Stimulated activated CD4-positive, alpha-beta T cell treated with anti-CD3 and anti-CD28 coated beads, Interleukin-2, amount 100 ng/mL, for 24 hours (primary cell): Measurements from ENCODE around the gene FNBP1.
"Not testable (repeated sequence)": the region's sequence is repeated elsewhere in the genome, so short reads cannot be mapped to it uniquely, and the experiment has no call there.

Source experiments
- DNase-seq, 2 donors: peaks; one replicate each; pipeline ENCODE4 v3.0.0-alpha.2; 2020

The FNBP1 gene

DNA sequence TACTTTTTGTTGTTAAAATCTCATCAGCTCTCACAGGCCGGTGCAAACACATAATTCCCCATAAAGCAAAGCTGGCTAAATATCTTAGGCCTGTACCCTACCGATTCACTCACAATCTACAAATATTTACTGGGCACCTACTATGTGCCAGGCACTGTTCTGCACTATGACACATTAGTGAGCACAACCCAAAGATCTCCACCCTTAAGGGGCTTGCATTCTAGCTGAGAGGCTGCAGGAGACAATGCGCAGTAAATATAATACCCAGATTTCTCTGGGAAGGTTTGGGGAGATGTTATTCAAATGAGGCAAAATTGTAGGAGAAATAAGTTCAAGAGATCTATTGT is 53.7 kb downstream of the FNBP1 start:
- DNase-seq: no peak

DNA sequence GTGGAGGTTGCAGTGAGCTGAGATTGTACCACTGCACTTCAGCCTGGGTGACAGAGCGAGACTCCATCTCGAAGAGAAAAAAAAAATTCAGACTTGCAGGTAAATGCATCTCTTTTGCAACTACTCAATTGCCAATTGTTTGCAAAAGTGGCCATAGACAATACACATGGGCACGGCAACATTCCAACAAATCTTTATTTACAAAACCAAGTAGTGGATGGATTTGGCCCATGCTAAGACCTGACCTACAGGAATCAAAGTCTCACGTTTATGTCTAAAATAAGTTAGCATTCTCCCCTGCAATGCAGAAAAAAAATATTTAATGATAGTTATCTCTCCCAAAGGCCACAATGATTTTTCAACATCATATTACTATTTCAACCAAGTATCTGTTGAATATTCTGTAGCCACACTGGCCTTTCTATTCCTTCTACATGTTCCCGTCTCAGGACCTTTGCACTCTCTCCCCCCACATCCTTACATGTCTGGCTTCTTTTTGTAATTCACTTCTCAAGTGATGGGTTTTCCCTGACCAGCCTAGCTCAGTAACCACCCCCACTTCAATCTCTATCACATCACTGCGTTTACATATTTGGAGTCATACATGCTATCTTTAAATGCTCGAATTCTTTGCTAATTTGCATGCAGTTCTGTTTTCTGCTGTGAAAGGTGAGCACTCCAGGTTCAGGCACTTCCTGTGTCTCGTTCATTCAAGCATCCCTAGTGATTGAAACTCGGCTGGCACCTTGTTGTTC is 54.2 kb downstream of the FNBP1 start:
- DNase-seq: no peak

DNA sequence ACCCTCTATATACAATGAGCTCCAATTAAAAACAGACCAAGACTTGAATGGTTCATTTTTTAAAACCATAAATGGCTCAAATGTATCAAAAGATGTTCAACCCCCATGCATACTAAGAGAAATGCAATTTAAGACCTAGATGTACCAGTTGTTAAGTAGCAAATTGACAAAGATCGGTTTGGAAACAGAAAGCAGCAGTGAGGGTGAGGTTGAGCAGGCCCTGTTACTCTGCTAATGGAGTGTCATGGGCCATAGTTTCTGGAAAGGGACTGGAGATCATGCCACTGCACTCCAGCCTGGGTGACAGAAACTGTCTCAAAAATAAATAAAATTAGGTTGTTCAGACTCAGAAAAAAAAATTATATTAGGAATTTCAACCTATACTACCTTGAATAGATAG is 55.0 kb downstream of the FNBP1 start:
- DNase-seq: no peak

DNA sequence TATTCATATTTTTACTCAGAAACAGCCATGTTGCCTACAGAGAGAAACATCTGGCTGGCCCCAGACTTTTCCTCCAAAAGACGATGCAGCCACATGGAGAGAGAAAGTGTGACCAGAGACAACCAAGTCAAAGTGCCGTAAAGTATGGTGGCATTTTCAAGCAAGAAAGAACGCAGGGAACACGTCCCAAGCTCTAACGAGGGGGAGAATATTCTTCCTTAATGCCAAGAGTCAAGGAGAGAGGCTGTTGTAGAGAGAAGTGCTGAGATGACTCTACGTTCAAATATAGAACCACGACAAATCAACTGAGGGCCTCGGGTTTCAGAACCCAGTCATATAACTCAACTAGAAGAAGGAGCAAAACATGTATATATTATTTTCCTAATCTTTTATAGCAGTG is 55.9 kb downstream of the FNBP1 start:
- DNase-seq: no peak

DNA sequence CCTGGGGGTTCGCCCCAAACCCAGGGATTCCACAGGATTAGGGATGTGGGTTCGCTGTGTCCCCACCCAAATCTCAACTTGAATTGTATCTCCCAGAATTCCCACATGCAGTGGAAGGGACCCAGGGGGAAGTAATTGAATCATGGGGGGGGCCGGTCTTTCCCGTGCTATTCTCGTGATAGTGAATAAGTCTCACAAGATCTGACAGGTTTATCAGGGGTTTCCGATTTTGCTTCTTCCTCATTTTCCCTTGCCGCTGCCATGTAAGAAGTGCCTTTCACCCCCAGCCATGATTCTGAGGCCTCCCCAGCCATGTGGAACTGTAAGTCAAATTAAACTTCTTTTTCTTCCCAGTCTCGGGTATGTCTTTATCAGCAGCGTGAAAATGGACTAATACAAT is 58.4 kb downstream of the FNBP1 start:
- not testable (repeated sequence) for DNase-seq

DNA sequence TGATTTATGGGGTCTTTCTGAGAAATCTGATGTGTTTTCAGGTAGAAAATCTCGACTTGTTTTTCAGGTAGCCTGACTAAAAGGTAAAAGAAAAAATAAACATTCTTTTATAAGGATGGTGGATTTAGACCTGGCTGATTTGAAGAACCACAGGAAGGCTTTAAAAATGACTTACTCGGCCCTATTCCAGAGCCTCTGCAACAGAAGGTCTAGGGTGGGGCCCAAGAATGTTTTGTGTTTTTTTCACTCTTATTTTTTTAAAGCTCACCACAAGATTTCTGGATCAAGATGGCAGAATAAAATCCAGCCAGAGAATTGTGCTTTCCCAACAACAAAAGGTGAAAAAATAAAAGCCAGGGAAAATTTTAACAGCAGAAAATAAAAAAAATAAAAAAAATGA is 59.1 kb downstream of the FNBP1 start:
- DNase-seq: no peak

DNA sequence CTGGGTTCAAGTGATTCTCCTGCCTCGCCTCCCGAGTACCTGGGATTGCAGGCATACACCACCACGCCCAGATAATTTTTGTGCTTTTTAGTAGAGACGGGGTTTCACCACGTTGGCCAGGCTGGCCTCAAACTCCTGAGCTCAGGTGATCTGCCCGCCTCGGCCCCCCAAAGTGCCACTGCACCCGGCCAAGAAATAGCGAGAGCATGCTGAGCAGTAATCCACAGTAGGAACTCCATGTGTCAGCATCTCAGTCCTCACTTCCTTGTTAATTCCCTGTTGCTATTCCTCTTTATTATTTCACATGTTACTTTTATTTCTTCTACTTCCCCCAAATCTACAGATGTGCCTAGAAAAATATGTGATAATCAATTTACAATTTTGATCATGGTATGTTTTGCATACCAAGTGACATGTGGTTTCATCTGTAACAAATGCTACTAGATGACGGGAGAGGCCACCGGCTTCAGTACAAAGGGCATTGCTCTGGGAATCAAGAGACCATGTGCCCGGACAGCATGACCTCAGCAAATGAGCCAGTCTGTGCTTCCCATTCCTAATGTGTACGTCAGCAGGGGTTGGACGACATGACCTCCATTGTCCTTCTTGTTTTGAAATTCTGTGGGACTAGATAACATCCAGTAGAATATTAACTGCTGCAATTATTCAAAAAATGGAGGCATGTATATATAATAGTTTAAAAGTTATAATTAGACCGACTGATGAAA is 61.6 kb downstream of the FNBP1 start:
- DNase-seq: no peak

DNA sequence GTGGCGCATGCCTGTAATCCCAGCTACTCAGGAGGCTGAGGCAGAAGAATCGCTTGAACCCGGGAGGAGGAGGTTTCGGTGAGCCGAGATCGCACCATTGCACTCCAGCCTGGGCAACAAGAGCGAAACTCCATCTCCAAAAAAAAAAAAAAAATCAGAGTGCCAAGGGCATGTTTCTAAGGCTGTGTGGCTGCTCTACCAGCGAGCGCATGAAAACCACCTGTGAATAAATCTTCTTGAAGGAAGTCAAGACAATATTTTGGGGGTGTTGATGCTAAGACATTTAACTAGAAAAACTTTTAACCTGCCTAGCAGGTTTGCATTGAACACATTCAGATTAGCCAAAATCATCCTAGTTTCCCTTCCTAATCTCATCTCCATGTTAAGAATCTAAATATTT is 62.8 kb downstream of the FNBP1 start:
- not testable (repeated sequence) for DNase-seq

DNA sequence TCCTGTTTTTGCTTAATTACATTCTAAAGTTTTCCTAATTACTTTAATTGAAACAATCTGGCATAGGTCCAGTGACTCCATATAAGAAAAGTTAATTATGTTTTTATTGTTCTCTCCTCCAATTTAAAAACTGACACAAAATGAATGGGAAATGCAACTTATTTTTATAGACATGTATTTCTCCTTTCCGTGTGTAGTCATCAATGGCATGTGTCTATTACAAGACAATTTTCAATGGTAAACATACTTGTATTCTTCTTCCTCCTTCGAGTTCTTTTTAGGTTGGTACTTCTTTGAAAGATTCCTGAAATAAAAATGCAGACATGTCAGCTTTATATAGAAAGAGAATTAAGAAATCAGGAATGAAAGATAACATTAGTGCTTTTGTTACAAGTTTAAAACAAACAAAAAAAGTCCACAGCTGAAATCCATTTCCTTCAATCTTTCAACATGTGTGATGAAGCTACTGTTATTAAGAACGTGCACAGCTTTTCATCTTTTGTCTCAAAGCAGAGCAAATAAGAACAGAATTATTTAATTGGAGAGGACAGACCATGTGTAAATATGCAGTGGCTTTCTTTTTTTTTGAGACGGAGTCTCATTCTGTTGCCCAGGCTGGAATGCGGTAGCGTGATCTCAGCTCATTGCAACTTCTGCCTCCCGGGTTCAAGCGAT is 63.8 kb downstream of the FNBP1 start:
- no peak for DNase-seq

DNA sequence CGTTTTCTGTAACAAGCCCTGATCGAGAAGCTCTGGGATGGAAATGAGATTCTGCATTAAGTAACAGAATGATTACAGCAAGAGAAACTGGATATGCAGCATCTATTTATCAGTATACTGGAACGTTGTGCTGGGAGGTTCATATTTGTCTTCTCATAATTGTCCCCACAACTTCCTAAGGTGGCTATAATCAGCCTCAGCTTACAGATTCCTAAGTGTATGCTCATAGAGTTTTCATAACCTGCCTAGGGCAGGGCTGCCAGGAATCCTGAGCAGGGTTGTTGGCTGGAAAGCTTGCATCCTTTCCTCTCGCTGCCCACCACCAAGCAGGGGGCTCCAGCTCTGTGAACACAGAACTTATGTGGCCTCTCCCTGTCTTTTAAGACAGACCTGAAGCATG is 70.2 kb downstream of the FNBP1 start:
- DNase-seq: no peak

DNA sequence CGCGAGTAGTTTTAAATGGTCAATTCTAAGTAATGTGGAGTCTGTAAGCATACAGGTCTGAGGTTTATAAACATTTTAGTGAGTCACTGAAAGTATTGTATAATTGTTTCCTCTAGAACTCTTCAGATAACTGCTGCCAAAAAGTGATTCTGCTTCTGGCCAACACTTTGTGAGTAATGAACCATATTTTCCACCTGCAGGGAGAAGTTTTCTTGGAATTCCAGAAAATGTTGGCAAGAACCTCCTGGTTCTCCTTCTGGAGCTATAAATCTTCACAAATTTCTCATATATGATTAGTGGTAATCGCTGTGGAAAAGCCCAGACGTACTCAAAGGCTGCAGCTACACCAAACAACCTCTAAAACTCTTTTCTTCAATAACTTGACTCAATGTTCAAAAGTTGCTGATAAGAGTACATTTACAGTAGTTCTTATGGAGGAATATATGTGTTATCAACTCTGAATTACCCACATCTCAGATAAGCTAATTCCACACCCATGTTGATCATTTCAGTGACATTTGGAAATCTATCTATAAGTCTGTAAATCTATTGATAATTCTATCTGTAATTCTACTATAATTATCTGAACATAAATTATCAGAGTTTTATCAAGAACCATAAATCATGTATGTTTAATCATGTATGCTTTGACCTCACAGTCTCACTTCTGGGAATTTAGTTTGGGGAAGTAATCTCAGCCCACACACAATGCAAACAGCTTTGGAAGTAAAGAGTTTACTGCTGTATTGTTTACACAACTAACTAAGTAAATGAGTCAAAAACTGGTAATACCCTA is 74.1 kb downstream of the FNBP1 start:
- no peak for DNase-seq

DNA sequence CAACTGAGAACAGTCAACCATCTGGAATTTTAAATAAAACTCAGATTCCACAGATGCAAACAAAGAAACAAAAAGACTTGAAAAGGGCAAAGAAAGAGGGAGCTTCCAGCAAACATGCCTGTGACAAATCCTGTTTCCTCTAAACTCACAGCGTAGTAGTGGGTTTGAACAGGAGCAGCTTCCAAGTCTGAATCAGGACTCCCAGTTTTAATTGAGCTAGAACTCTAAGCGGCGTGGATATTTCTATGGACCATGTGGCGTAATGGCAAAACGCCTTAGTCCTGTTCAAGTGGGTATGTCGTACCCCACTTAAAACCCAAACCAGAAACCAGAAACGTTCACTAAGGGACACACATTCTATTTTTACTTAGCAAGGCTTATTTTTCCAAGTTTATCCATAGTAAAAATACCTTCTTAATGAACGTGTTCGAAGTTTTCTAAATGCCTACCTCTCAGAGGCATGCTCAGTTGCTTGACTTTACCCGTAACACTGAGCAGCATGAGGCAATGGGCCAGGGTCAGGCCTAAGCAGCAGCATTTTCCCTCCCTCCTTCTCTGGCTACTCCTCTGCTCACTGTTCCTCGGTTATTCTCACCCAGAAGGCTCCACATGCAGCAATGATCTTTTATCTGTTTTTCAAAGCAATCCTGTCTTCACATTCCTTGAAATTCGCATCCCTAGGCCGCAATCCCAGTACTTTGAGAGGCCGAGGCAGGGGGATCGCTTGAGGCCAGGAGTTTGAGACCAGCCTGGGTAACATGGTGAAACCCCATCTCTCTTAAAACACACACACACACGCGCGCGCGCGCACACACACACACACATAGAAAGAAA is 77.9 kb downstream of the FNBP1 start:
- no peak for DNase-seq

DNA sequence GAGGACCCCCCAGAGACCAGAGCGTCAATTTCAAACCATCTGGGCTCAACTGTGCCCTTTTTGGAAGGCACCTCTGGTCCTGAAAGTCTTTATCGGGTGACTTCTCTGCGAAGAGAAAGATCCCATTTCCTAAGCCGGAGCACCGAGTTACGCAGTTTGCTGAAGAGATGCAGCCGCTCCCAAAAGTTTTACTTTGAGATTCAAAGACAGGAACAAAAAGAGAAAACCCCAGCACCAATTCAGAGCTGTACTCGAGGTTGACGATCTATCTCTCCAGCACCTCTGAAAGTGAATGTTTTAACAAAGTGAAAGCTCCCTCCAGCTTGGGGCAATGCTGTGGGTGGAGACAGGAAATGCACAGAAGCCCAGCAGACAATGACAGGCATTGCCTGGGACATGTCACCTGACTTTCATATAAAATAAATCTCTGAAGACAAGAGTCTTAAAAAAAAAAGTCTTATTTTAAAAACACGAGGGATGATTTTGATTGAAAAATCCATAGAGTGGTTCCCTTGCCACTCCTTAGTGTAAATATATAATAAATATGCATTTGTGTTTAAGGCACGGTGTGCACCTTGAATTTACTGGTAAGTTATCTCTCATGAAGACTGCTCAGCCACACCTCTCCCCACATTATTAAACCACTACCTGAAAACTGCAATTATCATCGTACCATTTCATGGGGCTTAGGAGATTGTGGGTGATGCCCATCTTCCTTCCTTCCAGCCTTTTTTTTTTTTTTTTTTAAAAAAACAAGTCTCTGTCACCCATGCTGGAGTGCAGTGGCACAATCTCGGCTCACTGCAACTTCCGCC is 79.9 kb downstream of the FNBP1 start:
- DNase-seq: peak; percentile 63 to 71

DNA sequence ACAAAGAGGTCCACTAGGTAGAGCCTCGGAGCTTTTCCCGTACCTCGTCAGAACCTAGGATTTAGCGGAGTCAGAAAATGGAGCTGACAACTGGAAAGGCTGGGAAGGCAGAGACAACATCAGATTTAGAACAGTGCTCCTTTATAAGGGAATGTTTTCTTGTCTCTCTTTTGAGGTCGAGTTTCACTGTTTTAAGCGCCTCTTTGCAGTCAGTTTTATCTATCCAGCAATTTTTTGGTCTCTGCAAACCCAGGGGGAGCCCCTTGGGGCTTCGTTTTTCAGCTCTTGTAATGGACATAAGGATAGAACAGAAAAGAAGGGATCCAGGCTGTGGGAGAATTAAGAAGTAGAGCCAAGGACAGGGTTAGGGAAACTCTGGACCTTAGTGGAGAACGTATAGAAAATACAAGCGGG is 80.5 kb downstream of the FNBP1 start:
- DNase-seq: no peak

DNA sequence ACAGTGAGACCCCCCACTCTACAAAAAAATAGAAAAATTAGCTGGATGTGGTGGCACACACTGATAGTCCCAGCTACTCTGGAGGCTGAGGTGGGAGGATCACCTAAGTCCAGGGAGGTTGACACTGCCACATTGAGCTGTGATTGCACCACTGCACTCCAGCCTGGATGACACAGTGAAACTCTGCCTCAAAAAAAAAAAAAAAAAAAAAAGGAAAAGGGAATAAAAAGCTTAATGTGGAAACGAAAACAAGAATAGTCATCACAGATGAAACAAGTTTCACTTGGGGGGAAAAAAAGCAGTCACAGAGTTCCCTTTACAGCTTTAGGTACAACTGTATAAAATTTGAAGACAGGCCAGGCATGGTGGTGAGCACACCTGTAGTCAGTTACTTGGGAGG is 84.2 kb downstream of the FNBP1 start:
- no peak for DNase-seq

DNA sequence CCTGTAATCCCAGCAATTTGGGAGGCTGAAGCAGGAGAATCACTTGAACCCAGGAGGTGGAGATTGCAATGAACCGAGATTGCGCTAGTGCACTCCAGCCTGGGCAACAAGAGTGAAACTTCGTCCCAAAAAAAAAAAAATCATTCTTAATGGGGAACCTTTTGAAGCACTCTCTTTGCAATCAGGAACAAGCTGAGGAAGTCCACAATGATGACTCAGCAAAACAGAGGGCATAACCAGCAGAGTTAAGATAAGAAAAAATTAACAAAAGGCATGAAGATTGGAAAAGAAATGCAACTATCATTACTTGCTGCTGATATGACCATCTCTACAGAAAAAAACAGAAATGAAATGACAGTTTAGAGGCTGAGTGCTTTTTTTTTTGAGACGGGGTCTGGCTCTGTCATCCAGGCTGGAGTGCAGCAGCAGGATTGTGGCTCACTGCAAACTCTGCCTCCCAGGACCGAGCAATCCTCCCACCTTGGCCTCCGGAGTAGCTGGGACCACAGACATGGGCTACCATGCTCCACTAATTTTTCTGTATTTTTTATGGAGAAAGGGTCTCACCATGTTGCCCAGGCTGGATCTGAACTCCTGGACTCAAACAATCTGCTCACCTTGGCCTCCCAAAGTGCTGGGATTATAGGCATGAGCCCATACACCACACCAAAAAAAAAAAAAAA is 88.0 kb downstream of the FNBP1 start:
- DNase-seq: no peak

DNA sequence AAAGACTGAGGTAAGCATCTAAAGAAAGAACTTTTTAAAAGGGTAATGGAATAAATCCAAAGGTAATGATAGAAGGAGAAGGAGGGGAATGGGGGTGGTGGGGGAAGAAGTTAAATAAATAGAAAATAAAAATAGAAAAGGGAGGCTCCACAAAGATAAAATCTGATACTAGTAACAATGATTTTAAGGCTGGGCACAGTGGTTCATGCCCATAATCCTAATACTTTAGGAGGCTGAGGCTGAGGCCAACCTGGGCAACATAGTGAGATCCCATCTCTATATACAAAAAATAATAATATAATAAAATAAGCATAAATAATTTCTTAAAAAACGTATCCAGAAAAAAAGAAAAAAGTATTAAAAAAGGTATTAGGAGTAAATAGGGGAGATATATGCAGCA is 89.3 kb downstream of the FNBP1 start:
- DNase-seq: no peak

DNA sequence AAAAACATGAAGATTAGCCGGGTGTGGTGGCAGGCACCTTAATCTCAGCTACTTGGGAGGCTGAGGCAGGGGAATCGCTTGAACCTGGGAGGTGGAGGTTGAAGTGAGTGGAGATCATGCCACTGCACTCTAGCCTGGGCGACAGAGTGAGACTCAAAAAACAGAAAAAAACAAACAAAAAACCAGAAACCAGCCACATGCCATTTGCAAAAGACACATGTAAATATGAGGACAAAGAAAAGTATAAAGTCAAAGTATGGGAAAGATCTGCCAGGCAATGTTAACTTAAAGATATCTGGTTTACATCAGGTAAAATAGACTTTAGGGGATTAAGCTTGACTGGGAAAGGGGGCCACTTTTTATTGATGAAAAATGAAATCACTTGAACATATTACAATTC is 90.7 kb downstream of the FNBP1 start:
- DNase-seq: no peak

DNA sequence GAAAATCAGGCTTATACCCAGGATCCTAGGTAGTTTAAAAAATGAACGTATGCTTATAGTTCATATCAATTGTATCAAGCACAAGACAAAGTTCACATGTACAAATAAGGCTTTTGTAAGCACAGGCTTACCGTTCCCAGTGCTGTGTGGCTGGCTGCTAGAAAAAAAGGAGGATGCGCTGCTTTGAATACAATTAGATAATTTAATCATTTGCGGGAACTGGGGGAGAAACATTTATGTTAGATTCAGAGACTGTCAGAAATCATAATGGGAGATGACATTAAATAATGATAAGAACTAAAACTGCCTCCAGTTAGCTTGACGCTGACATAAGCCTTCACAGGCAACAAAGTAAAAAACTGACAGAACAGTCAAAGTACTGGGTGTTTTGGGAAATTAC is 93.2 kb downstream of the FNBP1 start:
- no peak for DNase-seq

DNA sequence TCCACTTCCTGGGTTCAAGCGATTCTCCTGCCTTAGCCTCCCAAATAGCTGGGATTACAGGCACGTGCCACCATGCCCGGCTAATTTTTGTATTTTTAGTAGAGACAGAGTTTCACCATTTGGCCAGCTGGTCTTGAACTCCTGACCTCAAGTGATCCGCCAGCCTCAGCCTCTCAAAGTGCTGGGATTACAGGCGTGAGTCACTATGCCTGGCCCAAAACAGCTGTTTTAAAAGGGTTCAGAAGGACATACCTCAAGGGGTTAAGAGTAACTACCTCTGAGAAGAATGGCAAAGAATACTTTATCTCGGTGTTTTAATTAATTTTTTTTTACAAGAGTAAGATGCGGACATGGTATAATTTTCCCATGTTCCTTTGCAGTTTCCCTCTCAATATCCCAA is 94.4 kb downstream of the FNBP1 start:
- DNase-seq: not testable (repeated sequence)
